ENCODE results near the gene BLVRB.

GRCh38 chr19:40502647-40503319 is 37.2 kb upstream of the BLVRB start:
- TF ChIP-seq, protein P1, sequence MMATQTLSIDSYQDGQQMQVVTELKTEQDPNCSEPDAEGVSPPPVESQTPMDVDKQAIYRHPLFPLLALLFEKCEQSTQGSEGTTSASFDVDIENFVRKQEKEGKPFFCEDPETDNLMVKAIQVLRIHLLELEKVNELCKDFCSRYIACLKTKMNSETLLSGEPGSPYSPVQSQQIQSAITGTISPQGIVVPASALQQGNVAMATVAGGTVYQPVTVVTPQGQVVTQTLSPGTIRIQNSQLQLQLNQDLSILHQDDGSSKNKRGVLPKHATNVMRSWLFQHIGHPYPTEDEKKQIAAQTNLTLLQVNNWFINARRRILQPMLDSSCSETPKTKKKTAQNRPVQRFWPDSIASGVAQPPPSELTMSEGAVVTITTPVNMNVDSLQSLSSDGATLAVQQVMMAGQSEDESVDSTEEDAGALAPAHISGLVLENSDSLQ (IDR thresholded peaks at IDR 0.05): no peak
- no peak for TF ChIP-seq E2F6 (IDR thresholded peaks at IDR 0.05; ENCODE audit: borderline replicate concordance in 1 of 2, extremely low read depth in 1 of 2, insufficient read depth in 1 of 2, insufficient read length in 1 of 2, low read depth in 1 of 2, low read length in 1 of 2, poor library complexity in 1 of 2, severe bottlenecking in 1 of 2)
- TF ChIP-seq POLR2AphosphoS2 (IDR thresholded peaks at IDR 0.05; ENCODE audit: low read length): no peak

Data from K562 (cell line).